HepG2 (cell line): ENCODE measurements around the gene UGP2. TPM values are rescaled to one million over a fixed set of nuclear protein-coding genes. Genes with fewer than 3 reads are reported as not detected.
A peak's percentile ranks its signal among the peaks of the same experiment; 100 is the strongest.

Source experiments
- GABPA ChIP-seq, 2 experiments: IDR thresholded peaks; 2 replicates each; pipeline ENCODE4 v1.6.1; 2011 to 2016; ENCODE audit warnings: low read depth in 2 of 2, low read length in 1 of 2, missing biosample characterization in 1 of 2, missing genetic modification characterization in 1 of 2
- KDM6A ChIP-seq: IDR thresholded peaks from 2 replicates; pipeline ENCODE4 v1.6.1; 2016; ENCODE audit warnings: low read depth
- KLF6 ChIP-seq: IDR thresholded peaks from 2 replicates; pipeline ENCODE4 v1.8.0; 2016; ENCODE audit warnings: missing biosample characterization, missing genetic modification reagents
- LCORL ChIP-seq, 2 experiments: fragments of 450-650 bp in 1 of 2; sonication (generic) in 1 of 2; formaldehyde crosslinking in 1 of 2; IDR thresholded peaks; 2 replicates each; pipeline versions ENCODE4 v1.5.0 to v1.6.1; 2017 to 2020; ENCODE audit warnings: antibody characterized with exemption in 1 of 2, missing genetic modification reagents in 1 of 2
- MXD4 ChIP-seq: IDR thresholded peaks from 2 replicates; pipeline ENCODE4 v1.6.1; 2016; ENCODE audit warnings: mild to moderate bottlenecking, missing biosample characterization, missing genetic modification reagents
- MZF1 ChIP-seq: sonication (generic); formaldehyde crosslinking; IDR thresholded peaks from 2 replicates; pipeline ENCODE4 v1.8.1; 2023; ENCODE audit warnings: mild to moderate bottlenecking, missing genetic modification reagents, borderline replicate concordance
- NFE2L1 ChIP-seq: sonication (generic); formaldehyde crosslinking; IDR thresholded peaks from 2 replicates; pipeline ENCODE4 v1.4.0; 2020; ENCODE audit warnings: missing genetic modification reagents, mild to moderate bottlenecking, borderline replicate concordance
- RCOR2 ChIP-seq: IDR thresholded peaks from 2 replicates; pipeline ENCODE4 v1.6.1; 2016; ENCODE audit warnings: missing biosample characterization, missing genetic modification reagents
- SAP130 ChIP-seq: IDR thresholded peaks from 2 replicates; pipeline ENCODE4 v1.6.1; 2016; ENCODE audit warnings: low read depth
- SMARCE1 ChIP-seq: fragments of 450-650 bp; IDR thresholded peaks from 2 replicates; pipeline ENCODE4 v1.6.1; 2017; ENCODE audit warnings: borderline replicate concordance
- STAG1 ChIP-seq: sonication (generic); formaldehyde crosslinking; IDR thresholded peaks from 2 replicates; pipeline ENCODE4 v1.4.0; 2020; ENCODE audit warnings: missing genetic modification reagents
- TCF12 ChIP-seq, 2 experiments: fragments of 450-650 bp in 1 of 2; sonication (generic) in 1 of 2; formaldehyde crosslinking in 1 of 2; IDR thresholded peaks; 2 replicates each; pipeline versions ENCODE4 v1.6.1 to v1.8.0; 2017 to 2022; ENCODE audit warnings: antibody characterized with exemption in 1 of 2, mild to moderate bottlenecking in 1 of 2, missing genetic modification reagents in 1 of 2, moderate library complexity in 1 of 2
- ZBTB8A ChIP-seq: sonication (generic); formaldehyde crosslinking; IDR thresholded peaks from 2 replicates; pipeline ENCODE4 v1.4.0; 2020; ENCODE audit warnings: mild to moderate bottlenecking, low read depth, missing genetic modification reagents, borderline replicate concordance
- ZMYM2 ChIP-seq: sonication (generic); formaldehyde crosslinking; IDR thresholded peaks from 2 replicates; pipeline ENCODE4 v1.8.0; 2022; ENCODE audit warnings: mild to moderate bottlenecking, missing genetic modification reagents
- ZNF24 ChIP-seq: fragments of 450-650 bp; IDR thresholded peaks from 2 replicates; pipeline ENCODE4 v1.6.1; 2017; ENCODE audit warnings: antibody characterized with exemption, mild to moderate bottlenecking
- ZNF598 ChIP-seq: sonication (generic); formaldehyde crosslinking; IDR thresholded peaks from 2 replicates; pipeline ENCODE4 v1.5.1; 2020; ENCODE audit warnings: mild to moderate bottlenecking, missing genetic modification reagents, borderline replicate concordance
- ZNF737 ChIP-seq: sonication (generic); formaldehyde crosslinking; IDR thresholded peaks from 2 replicates; pipeline ENCODE4 v1.5.0; 2020; ENCODE audit warnings: missing genetic modification reagents, mild to moderate bottlenecking, borderline replicate concordance
- ZSCAN12 ChIP-seq: sonication (generic); formaldehyde crosslinking; IDR thresholded peaks from 2 replicates; pipeline ENCODE4 v1.9.0; 2021; ENCODE audit warnings: mild to moderate bottlenecking, missing genetic modification reagents
- ZSCAN29 ChIP-seq: sonication (generic); formaldehyde crosslinking; conservative IDR thresholded peaks from 2 replicates; pipeline ENCODE4 v1.4.0; 2020; ENCODE audit warnings: mild to moderate bottlenecking, missing genetic modification reagents
- polyA plus RNA-seq, 8 experiments: library from polyadenylated mRNA; depleted of rRNA in 3 of 8; stranded (reverse) in 7 of 8; unstranded in 1 of 8; fragments of >200 nt; fragmentation: Illumina TruSeq in 4 of 8; extraction: Trizol in 4 of 8; gene quantifications; 2 replicates each; pipeline versions ENCODE4 v1.2.1 to v1.2.3, GENCODE V29; 2011 to 2016; ENCODE audit warnings: low read depth in 4 of 8, missing spikeins in 1 of 8, mixed read lengths in 1 of 8; ENCODE audit not compliant: insufficient read depth in 1 of 8
- total RNA-seq, 5 experiments: library from RNA; depleted of rRNA; stranded (reverse); fragments of >200 nt; fragmentation: Illumina TruSeq; extraction: Trizol; gene quantifications; 2 replicates each; pipeline ENCODE4 v1.2.3, GENCODE V29; 2016; ENCODE audit warnings: low read depth in 1 of 5
- TF ChIP-seq, protein P1 (sequence below): sonication (generic); formaldehyde crosslinking; IDR thresholded peaks from 2 replicates; pipeline ENCODE4 v1.9.0; 2022; ENCODE audit warnings: low read depth, missing genetic modification reagents
- TF ChIP-seq, protein P2 (sequence below): sonication (generic); formaldehyde crosslinking; IDR thresholded peaks from 2 replicates; pipeline ENCODE4 v1.4.0; 2020; ENCODE audit warnings: mild to moderate bottlenecking, missing genetic modification reagents
- TF ChIP-seq, protein P3 (sequence below), 2 experiments: fragments of 450-650 bp in 1 of 2; sonication (generic) in 1 of 2; formaldehyde crosslinking; IDR thresholded peaks; 2 replicates each; pipeline versions ENCODE4 v1.5.0 to v1.8.0; 2020 to 2022; ENCODE audit warnings: mild to moderate bottlenecking in 1 of 2, missing genetic modification reagents in 1 of 2
- TF ChIP-seq, protein P4 (sequence below): sonication (generic); formaldehyde crosslinking; IDR thresholded peaks from 2 replicates; pipeline ENCODE4 v1.8.1; 2023; ENCODE audit warnings: mild to moderate bottlenecking, inconsistent platforms, moderate library complexity, missing genetic modification reagents, borderline replicate concordance

UGP2 gene
- total and polyA plus RNA-seq, 2 of the 13 experiments (the other 11 are each of a cell fraction or from before 2014, with no cell fraction given), result 96.0 to 134 TPM

DNA sequence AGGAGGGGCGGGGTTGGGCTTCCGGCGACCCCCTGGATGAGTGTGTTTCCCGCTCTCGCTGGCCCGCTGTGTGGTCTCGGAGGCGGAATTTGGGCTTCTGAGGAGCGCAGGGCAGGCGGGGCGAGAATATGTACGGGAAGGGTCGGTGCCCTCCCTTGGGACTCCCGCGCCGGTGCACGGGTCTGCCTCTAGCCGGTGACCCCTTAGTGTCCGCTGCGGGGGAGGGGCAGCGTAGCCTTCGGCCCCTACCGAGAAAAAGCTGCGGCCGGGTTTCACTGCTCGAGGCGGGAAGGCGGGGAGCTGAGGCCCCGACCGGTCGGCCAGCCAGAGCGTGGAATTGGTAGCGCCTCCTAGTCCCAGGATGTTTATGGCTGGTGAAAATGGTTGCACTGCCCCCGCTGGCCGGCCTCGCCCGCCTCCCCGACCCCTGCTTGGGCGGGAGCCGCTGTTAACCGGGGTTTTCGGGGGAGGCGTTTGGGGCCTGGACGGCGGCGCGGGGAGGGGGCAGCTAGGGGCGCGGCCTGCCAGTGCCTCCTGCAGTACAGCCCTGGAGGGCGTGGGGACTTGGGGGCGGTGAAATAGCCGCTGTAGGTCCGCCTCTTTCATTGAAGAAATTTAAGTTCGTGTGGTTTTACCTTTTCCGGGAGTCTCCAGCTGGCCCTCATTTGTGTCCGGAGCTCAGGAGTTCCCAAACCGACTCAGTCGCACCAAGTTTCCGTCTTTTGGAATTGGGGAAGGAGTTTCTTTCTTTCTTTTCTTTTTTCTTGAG, at the start of gene UGP2 (continued):
- TF ChIP-seq TCF12 (IDR thresholded peaks at IDR 0.05) (no peak), TCF12 (CRISPR knock-in tag; IDR thresholded peaks at IDR 0.05) (peak; percentile 83; the same call in 1 of the 2 replicates), ZNF598 (CRISPR knock-in tag) (peak; percentile 92; the same call in 1 of the 2 replicates), GABPA (IDR thresholded peaks at IDR 0.05; ENCODE audit: low read depth, low read length) (no peak), GABPA (CRISPR knock-in tag; IDR thresholded peaks at IDR 0.05; ENCODE audit: low read depth) (no peak), STAG1 (CRISPR knock-in tag) (peak; percentile 40), MZF1 (CRISPR knock-in tag) (no peak), SAP130 (CRISPR knock-in tag) (peak; percentile 86), SMARCE1 (no peak), ZSCAN12 (CRISPR knock-in tag) (peak; percentile 84), ZBTB8A (no peak), LCORL (IDR thresholded peaks at IDR 0.05) (no peak), LCORL (CRISPR knock-in tag; IDR thresholded peaks at IDR 0.05) (peak; percentile 93), ZNF24 (no peak), NFE2L1 (CRISPR knock-in tag) (peak; percentile 80; the same call in 1 of the 2 replicates), ZMYM2 (CRISPR knock-in tag) (peak; percentile 67; the same call in 1 of the 2 replicates), ZNF737 (no peak), KLF6 (CRISPR knock-in tag) (peak; percentile 77; the same call in 1 of the 2 replicates), RCOR2 (no peak), KDM6A (no peak), MXD4 (CRISPR knock-in tag) (peak; percentile 81), ZSCAN29 (peak; percentile 49; the same call in 1 of the 2 replicates)
- TF ChIP-seq, protein P1, sequence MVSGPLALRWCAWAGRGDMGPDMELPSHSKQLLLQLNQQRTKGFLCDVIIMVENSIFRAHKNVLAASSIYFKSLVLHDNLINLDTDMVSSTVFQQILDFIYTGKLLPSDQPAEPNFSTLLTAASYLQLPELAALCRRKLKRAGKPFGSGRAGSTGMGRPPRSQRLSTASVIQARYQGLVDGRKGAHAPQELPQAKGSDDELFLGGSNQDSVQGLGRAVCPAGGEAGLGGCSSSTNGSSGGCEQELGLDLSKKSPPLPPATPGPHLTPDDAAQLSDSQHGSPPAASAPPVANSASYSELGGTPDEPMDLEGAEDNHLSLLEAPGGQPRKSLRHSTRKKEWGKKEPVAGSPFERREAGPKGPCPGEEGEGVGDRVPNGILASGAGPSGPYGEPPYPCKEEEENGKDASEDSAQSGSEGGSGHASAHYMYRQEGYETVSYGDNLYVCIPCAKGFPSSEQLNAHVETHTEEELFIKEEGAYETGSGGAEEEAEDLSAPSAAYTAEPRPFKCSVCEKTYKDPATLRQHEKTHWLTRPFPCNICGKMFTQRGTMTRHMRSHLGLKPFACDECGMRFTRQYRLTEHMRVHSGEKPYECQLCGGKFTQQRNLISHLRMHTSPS (CRISPR knock-in tag), result peak; percentile 43; the same call in 1 of the 2 replicates
- TF ChIP-seq, protein P2, sequence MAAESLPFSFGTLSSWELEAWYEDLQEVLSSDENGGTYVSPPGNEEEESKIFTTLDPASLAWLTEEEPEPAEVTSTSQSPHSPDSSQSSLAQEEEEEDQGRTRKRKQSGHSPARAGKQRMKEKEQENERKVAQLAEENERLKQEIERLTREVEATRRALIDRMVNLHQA (CRISPR knock-in tag), result peak; percentile 22; the same call in 1 of the 2 replicates
- TF ChIP-seq, protein P3, sequence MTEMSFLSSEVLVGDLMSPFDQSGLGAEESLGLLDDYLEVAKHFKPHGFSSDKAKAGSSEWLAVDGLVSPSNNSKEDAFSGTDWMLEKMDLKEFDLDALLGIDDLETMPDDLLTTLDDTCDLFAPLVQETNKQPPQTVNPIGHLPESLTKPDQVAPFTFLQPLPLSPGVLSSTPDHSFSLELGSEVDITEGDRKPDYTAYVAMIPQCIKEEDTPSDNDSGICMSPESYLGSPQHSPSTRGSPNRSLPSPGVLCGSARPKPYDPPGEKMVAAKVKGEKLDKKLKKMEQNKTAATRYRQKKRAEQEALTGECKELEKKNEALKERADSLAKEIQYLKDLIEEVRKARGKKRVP (CRISPR knock-in tag; IDR thresholded peaks at IDR 0.05), result peak in 1 of 2 experiments; percentile 64; a peak in 2 of 4 replicates
- TF ChIP-seq, protein P4, sequence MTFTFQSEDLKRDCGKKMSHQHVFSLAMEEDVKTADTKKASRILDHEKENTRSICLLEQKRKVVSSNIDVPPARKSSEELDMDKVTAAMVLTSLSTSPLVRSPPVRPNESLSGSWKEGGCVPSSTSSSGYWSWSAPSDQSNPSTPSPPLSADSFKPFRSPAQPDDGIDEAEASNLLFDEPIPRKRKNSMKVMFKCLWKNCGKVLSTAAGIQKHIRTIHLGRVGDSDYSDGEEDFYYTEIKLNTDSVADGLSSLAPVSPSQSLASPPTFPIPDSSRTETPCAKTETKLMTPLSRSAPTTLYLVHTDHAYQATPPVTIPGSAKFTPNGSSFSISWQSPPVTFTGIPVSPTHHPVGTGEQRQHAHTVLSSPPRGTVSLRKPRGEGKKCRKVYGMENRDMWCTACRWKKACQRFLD (CRISPR knock-in tag), result no peak
